ENCODE measurements around the gene HHAT.
"Not testable (repeated sequence)": the region's sequence is repeated elsewhere in the genome, so short reads cannot be mapped to it uniquely, and the experiment has no call there.

HHAT gene

DNA sequence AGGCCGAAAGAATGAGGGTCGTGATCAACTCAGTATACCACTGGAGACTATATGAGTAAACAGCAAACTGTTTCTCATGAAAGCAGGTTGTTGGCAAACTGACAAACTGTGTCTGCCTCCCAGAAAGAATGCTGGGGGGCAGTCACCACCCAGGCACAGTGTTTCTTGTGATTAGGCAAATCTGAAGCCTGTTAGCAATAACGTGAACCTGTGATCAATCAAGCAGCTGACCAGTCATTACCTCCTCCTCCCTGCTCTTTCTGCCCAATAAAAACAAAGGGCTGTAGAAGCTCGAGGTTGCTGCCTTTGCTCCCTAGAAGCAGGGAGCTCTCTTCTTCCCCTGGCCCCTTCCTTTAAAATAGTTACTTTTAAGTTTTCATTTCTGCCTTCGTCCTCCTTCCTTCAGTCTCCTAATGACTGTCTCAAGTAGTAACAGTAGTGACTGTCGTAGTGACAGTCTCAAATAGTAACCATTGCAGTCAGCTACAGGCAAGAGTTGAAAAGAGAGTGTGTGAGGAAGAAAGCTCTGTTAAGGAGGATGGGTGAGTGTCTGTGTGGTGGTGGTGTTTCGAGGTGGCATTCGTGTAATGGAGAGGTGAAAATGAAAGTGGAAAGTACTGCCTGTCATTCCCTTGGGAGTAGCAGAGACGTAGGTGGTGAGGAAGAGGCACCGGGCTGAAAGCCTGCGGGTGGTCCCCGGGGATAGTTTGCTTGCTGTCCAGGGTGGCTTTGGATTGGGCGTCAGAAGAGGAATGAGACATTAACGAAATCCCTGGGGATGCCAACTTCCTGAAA is 14.5 kb downstream of the HHAT start:
- no peak for DNase-seq (ENCODE audit: extremely low read depth, low read depth)
- TF ChIP-seq, protein P1, sequence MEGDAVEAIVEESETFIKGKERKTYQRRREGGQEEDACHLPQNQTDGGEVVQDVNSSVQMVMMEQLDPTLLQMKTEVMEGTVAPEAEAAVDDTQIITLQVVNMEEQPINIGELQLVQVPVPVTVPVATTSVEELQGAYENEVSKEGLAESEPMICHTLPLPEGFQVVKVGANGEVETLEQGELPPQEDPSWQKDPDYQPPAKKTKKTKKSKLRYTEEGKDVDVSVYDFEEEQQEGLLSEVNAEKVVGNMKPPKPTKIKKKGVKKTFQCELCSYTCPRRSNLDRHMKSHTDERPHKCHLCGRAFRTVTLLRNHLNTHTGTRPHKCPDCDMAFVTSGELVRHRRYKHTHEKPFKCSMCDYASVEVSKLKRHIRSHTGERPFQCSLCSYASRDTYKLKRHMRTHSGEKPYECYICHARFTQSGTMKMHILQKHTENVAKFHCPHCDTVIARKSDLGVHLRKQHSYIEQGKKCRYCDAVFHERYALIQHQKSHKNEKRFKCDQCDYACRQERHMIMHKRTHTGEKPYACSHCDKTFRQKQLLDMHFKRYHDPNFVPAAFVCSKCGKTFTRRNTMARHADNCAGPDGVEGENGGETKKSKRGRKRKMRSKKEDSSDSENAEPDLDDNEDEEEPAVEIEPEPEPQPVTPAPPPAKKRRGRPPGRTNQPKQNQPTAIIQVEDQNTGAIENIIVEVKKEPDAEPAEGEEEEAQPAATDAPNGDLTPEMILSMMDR (IDR thresholded peaks at IDR 0.05; ENCODE audit: low read depth, low read length) = no peak

- TF ChIP-seq, protein P1 (IDR thresholded peaks at IDR 0.05; ENCODE audit: low read depth, low read length) = no peak
- DNase-seq (ENCODE audit: extremely low read depth, low read depth) = no peak
Measured at GRCh38 chr1:210344706-210345105, 16.0 kb downstream of the HHAT start.

DNA sequence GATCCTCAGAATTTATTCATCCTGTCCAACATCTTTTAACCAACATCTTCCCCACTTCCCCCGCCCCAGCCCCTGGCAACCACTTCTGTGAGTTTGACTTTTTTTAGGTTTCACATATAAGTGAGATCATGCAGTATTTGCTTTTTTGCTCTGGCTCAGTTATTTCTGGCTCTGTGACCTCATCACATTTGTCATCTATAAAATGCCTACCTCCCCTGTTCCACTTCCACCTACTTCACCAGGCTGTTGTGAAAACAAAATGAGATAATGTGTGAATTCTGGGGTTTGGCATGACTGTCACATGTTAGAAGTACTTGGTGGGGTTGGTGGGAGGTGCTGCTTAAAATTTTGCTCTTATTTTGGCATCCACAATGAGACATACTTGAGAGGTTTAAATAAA is 18.4 kb downstream of the HHAT start:
- DNase-seq (ENCODE audit: extremely low read depth, low read depth) = no peak
- TF ChIP-seq, protein P1 (IDR thresholded peaks at IDR 0.05; ENCODE audit: low read depth, low read length) = no peak

- TF ChIP-seq, protein P1 (IDR thresholded peaks at IDR 0.05; ENCODE audit: low read depth, low read length) = no peak
- DNase-seq (ENCODE audit: extremely low read depth, low read depth) = no peak
Measured at GRCh38 chr1:210351496-210351895, 22.8 kb downstream of the HHAT start.

DNA sequence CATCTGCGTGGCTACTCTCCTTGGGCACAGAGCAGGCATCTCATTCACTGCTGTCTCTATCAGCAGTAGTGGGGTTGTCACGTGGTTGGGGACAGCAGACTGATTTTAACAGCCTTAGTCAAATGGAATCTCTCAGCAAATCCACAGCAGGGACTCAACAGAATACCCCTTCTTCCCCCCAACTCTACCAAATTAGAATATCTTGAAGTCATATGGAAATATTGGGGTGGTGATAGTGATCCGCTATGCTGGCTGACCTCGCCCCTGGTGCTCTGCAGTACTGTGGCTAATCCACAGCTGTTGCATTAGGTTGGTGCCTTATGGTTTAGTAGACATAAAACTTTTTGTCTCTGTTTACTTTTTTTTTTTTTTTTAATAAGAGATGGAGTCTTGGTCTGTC is 23.9 kb downstream of the HHAT start:
- TF ChIP-seq, protein P1 (IDR thresholded peaks at IDR 0.05; ENCODE audit: low read depth, low read length) = no peak
- no peak for DNase-seq (ENCODE audit: extremely low read depth, low read depth)

DNA sequence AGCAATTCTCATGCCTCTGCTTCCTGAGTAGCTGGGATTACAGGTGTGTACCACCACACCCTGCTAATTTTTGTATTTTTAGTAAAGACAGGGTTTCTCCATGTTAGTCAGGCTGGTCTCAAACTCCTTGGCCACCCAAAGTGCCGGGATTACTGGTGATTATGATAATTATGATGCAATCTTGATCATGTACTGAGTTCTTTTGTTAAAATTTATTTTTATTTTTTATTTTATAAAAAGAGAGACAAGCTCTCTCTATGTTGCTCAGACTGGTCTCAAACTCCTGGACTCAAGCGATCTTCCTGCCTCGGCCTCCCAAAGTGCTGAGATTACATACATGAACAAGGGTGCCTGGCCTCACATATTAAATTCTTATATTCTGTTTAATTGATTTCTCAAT is 25.6 kb downstream of the HHAT start:
- not testable (repeated sequence) for DNase-seq (ENCODE audit: extremely low read depth, low read depth)

DNA sequence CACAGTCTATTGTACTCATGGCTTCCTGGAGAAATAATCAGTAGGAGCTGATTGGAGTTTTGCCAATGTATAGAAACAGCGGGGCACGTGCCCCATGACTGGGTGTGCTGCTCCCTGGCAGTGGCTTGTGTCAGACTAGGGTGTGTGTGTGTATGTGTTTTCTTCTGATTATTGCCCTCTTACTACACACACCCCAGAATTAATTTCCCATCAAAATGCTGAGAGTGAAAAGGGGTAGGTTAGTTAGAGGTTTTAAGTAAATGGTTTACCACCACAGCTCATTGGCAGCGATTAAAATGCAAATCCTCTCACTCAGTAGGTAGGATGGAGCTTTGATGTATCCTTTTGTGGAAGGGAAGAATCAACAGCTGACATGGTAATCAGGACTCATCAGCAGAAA is 29.9 kb downstream of the HHAT start:
- TF ChIP-seq, protein P1 (IDR thresholded peaks at IDR 0.05; ENCODE audit: low read depth, low read length) = no peak
- no peak for DNase-seq (ENCODE audit: extremely low read depth, low read depth)

DNA sequence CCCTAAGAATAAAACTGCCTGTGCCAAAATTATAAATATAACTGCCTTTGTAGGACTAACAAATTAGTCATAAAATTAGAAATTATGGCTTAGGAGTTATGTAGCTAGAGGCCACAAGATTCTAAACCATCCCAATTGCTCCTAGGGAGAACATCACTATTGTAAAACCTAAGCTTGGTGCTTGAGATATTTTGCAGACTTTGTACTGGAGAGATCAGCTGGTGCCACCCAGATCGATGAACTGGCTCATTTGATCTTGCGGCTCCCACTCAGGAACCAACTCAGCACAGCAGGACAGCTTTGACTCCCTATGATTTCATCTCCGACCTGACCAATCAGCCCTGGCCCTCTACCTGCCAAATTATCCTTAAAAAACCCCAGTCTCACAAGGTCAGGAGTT is 30.6 kb downstream of the HHAT start:
- TF ChIP-seq, protein P1 (IDR thresholded peaks at IDR 0.05; ENCODE audit: low read depth, low read length) = no peak
- DNase-seq (ENCODE audit: extremely low read depth, low read depth) = no peak

Data from AG09319 (cell line).